GM10248 (cell line): Measurements from ENCODE around the gene IL17RB.

Experiments
- CTCF ChIA-PET: fragments of 300-600 bp; sonication (Branson Sonifier 250); formaldehyde crosslinking; extraction: SDS; loops from one replicate; lab custom pipeline; 2021; ENCODE audit warnings: antibody characterized with exemption; lab: Yijun Ruan, JAX
- POLR2A ChIA-PET: fragments of 350-650 bp; sonication (Branson Sonifier 250); formaldehyde crosslinking; extraction: SDS; loops from one replicate; lab custom pipeline; 2020; ENCODE audit warnings: antibody characterized with exemption; lab: Yijun Ruan, JAX
- DNase-seq: peaks from one replicate; pipeline ENCODE4 v3.0.0; 2012; ENCODE audit errors: extremely low spot score
- CTCF ChIP-seq: IDR thresholded peaks from 2 replicates; pipeline ENCODE4 v1.5.1; 2012; ENCODE audit warnings: mild to moderate bottlenecking, low read depth; ENCODE audit errors: extremely low read depth, missing control alignments, control extremely low read depth

The IL17RB gene

GRCh38 chr3:53823026-53823955 is 23.1 kb upstream of the IL17RB start:
- DNase-seq, result no peak
- ChIA-PET POLR2A (no interaction called here), CTCF (no interaction called here)

GRCh38 chr3:53823956-53824657 is 22.3 kb upstream of the IL17RB start:
- POLR2A ChIA-PET, result no interaction called here
- no peak for TF ChIP-seq CTCF
- CTCF ChIA-PET, result no interaction called here
- no peak for DNase-seq

More at GRCh38 chr3:53823026-53823955, 23.1 kb upstream of the IL17RB start:
- no peak for TF ChIP-seq CTCF

GRCh38 chr3:53824795-53825194 is 21.6 kb upstream of the IL17RB start:
- POLR2A ChIA-PET, result interaction anchor here (0.5 kb wide), 1 partner anchor 212 kb away, joined by 3 read pairs; no protein-coding TSS in a partner anchor
- no peak for DNase-seq
- CTCF ChIA-PET, result no interaction called here
- no peak for TF ChIP-seq CTCF

GRCh38 chr3:53826048-53826447 is 20.3 kb upstream of the IL17RB start:
- no peak for DNase-seq
- no peak for TF ChIP-seq CTCF
- CTCF ChIA-PET, result no interaction called here
- POLR2A ChIA-PET, result no interaction called here

- POLR2A ChIA-PET, result no interaction called here
- no peak for DNase-seq
These were observed 17.8 kb upstream of the IL17RB start for GRCh38 chr3:53828581-53828980.

More at GRCh38 chr3:53828581-53828980, 17.8 kb upstream of the IL17RB start:
- TF ChIP-seq CTCF, result no peak
- CTCF ChIA-PET, result interaction anchor here (1.4 kb wide), 1 partner anchor 17 kb away, joined by 3 read pairs; the partner anchor contains the start of genes CHDH and IL17RB
